Umbilical cord (tissue), 2 donors: ENCODE data around the gene XXYLT1. TPM values are rescaled to one million over a fixed set of nuclear protein-coding genes. Genes with fewer than 3 reads are reported as not detected.
"Not testable (repeated sequence)": the region's sequence is repeated elsewhere in the genome, so short reads cannot be mapped to it uniquely, and the experiment has no call there.

Experiments
- DNase-seq: peaks from one replicate; pipeline ENCODE4 v3.0.0-alpha.2; 2015; ENCODE audit warnings: low spot score
- total RNA-seq: library from RNA; depleted of rRNA; stranded (reverse); fragments of >200 nt; gene quantifications from one replicate; pipeline ENCODE4 v1.2.3, GENCODE V29; 2014; ENCODE audit warnings: low replicate concordance; ENCODE audit not compliant: insufficient read depth

The XXYLT1 gene
- total RNA-seq, 1 donor from 2014 or later, result 21.4 TPM

DNA sequence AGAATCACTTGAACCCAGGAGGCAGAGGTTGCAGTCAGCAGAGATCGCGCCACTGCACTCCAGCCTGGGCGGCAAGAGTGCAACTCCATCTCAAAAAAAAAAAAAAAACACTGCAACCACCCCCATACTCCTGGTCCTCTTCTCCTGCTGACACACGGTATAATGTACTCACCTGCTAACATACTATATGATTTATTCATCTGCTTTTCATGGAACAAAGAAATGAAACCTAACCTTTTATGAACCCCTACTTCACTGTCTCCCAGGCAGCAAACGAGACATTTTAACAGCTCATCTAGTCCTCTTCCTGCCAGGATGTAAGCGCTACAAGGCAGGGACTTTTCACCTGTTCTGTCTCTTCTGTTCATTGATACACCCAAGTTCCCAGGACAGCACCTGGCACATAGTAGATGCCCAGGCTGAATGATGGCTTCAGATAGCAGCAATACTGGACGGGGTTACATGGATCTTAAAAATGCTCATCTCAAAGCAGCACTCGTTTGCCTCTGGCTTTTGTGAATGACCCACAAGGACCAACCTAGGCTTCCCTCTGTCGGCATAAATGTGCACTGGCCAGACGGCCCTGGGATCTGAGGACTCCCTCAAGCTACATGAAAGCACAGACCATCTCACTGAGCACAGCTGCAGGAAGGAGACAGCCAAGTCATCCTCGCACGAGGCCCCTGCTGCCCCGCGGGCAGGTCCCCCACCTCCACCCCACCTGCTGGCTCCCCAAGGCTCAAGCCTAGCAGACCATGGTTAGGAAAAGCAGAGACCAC, 20.3 kb downstream of the XXYLT1 start:
- DNase-seq, result peak; percentile 28

DNA sequence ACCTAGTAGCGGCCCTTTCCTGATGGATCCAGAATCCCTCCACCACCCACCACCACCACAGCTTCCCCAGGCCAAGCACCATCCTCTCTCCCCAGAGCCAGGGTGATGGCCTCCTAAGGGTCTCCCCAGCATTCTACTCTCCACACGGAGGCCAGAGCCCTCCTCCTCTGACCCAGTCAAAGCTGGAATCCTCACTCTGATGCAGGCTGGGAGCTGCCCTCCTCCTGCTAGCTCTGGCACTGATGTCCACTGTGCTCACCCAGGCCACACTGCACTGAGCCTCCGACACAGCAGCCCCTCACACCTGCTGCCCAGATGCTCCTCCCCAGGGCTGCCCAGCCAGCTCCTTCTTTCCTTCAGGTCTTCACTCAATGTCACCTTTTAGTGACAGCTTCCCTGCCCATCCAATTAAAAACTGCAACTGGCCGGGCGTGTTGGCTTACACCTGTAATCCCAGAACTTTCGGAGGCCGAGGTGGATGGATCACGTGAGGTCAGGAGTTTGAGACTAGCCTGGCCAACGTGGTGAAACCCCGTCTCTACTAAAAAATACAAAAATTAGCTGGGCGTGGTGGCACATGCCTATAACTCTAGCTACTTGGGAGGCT, 21.0 kb downstream of the XXYLT1 start:
- DNase-seq, result no peak

DNA sequence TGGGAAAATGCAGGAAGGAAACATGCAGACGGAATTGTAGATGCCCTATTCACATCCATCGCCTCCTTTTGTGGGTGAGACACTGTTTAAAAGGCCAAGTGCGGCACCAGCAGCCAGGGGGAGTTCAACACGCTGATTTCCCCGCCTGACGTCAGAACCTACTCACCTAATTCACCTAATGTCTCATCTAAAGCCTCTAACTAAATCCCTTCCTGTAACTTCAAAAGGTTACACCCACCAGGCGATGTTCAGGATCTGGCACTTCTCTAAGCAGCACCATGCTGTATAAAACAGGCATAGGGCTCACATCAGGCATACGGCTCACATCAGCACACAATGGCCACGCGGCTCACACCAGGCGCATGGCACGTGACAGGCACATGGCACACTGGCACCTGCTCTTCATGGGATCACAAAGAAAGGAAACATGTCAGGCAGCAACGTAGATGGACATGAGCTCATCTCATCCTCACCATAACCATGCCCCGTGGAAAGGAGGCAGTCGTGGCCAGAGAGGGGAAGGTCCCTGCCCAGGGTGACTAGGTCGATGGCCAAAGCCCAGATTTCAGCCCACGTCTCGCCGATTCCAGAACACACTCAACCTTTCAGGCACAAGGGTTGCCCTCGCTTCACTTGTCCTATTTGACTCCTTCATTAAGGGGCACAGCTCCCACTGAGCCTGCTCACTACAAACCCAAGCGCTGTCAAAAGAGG, 21.7 kb downstream of the XXYLT1 start:
- no peak for DNase-seq

DNA sequence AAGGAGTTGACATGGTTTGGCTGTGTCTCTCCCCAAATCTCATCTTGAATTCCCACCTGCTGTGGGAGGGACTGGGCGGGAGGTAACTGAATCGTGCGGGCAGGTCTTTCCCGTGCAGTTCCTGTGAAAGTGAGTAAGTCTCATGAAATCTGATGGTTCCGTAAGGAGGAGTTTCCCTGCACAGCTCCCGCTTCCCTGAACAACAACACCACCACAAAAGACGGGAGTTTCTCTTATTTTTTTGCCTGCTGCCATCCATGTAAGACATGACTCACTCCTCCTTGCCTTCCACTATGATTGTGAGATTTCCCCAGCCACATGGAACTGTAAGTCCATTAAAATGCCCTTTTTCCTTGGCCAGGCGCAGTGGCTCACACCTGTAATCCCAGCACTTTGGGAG, 22.7 kb downstream of the XXYLT1 start:
- no peak for DNase-seq

DNA sequence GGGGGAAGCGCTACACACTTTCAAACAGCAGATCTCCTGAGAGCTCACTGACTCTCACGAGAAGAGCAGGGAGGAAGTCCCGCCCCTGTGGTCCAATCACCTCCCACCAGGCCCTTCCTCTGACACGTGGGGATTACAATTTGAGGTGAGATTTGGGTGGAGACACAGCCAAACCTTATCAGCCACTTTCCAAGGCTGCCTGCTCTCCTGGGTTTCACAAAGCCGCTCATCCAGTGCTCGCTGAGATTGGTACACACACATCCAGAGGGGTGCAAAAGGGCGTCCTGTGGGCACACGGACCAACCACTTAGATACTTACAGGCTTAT, 23.1 kb downstream of the XXYLT1 start:
- no peak for DNase-seq

DNA sequence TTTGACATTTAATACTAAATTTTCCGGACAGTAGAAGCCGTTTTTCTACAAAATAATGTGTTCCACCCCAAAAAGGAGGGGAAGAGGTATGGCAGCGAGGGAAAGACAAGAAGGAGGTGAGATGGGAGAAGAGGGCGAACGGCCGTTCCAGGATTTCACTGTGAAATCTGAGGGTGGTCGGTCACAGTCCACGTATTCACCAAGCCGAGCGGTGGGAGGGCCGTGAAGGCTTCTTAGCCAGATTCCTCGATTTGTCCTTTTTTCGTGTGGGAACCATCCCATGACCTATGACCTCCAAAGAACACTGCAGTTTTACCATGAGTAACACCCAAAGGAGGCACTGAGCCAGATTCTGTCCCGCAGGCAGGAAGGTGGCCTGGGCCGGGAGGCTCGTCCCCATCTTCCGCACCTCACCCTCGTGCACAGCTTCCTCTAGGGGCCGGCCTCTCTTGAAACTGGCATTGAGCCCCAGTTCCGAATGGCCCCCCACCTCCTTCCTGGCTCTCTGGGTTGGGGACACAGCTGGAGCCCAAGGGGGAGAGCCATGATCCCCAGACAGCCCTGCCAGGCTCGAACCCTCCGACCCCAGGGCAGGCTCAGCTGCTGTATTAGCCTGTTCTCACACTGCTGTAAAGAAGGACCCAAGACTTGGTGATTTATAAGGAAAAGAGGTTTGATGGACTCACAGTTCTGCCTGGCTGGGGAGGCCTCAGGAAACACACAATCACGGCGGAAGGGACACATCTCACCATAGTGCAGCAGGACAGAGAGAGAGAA, 23.7 kb downstream of the XXYLT1 start:
- no peak for DNase-seq

DNA sequence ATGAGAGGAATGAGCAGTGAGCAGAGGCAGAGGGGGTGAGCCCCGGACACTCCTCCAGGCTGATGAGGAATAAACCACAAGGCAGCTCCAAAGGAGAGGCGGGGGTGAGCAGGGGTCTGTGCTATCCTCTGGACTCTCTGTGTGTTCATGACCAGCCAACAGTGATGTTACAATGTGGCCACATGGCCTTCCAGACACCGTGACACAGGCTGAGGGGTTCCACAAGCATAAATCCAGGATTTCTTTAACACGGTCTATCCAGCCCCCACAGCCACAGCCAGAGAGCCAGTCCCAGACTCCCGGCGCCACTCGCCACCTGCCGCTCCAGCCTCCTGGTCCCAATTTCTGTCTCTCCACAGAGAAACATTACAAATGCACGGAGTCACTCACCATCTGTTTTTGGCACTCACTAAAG, 24.4 kb downstream of the XXYLT1 start:
- DNase-seq, result no peak

DNA sequence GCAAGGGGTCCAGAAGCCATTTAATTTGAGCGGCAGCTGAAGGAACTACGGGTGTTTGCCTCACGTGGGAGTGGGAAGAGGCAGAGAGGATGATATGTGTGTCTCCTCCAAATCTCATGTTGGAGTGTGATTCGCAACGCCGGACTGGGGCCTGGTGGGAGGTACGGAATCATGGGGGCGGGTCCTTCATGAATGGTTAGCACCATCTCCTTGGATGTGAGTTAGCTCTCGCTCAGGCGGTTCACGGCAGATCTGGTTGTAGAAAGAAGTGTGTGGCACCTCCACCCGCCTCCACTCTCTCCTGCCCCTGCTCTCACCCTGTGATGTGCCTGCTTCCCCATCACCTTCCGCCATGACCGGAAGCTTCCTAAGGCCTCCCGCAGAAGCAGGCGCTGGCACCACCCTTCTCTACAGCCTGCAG, 25.4 kb downstream of the XXYLT1 start:
- no peak for DNase-seq

DNA sequence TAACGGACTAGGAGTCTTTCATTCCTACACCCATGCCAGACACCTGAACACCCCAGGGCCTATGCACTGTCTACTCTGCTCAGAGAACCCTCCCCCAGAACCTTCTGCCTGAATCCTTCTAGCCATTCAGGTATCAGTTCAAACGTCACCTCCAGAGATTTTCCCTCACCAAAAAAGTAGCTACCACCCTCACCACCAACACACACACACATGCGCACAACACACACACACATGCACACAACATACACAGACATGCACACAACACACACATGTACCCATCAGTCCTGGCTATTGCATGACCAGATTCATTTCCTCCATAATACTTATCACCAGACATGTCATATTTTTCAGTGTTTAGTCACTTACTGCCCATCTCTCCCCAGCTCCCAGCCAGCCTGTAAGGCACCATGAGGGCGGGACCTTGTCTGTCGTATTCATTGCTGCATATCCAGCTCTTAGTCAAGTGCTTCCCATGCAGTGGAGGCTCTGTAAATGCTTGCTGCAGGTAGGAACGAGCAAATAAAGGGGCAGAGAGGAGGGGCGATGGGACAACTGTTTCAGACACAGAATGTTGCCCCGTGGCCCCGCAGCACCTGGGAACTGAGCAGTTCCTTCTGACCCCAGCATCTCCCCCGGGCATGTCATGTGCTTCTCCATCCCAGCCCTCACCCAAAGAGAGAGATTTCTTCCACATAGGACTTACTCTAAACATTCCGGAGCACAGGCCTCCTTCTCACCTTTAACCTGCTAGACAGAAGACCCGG, 29.2 kb downstream of the XXYLT1 start:
- DNase-seq, result no peak

DNA sequence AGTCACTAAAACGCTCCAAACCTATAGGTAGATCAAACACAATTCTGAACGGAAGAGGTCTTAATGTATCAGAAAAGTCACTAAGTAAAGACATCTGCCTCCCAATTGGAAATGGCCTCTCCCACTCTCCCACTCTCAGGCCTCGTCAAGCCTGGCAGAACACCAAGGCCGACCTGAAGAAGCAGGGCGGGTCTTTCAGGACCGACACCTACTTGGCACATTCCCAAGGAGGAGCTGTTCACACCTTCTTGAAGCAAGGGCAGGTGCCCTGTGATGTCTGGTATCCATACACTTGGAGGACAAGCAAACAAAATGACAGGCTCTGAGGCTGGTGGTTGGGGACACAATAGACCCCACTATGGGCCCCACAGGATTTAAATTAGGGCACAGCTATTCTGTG, 30.0 kb downstream of the XXYLT1 start:
- DNase-seq, result no peak

DNA sequence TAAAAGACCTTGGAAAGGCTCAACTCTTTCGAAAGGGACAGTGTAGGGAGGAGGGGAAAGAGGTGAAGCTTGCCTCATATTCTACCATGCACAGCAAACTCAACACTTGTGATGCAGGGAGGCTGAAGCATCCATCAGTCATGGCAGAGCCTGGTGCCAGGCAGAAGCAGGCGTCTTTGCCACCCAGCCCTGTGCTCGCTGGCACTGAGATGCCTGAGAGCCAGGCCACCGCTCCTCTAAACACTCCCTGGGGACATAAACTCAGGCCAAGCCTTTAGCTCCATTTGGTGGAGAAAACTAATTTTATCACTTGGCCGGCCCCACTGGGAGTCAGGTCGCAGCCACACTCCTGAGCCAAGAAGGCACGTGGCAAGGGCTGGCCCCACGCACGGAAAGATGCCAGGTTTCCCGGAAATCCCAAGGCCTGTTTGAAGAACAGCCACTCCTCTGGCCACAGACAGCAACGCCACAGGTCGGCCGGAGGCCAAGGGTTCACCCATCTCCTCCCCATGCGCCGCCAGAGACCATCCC, 30.7 kb downstream of the XXYLT1 start:
- DNase-seq, result no peak

DNA sequence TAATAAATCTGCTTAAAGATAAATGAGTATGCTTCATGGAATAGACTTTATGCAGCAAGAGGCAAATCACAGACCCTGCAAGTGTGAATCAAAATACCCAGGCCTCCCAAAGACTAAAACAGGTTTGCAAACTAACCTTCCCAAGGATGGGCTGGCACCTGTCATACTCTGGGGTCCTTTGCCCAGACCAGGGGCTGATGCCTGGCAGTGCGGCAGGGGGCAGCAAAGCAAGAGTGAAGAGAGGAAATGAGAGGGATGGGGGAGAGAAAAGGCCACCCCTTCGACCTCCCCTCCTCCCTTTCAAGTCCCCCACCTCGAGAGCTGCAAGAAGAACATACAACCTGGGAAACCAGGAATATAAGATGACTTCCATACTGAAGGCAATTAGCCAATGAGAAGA, 31.8 kb downstream of the XXYLT1 start:
- DNase-seq, result no peak

DNA sequence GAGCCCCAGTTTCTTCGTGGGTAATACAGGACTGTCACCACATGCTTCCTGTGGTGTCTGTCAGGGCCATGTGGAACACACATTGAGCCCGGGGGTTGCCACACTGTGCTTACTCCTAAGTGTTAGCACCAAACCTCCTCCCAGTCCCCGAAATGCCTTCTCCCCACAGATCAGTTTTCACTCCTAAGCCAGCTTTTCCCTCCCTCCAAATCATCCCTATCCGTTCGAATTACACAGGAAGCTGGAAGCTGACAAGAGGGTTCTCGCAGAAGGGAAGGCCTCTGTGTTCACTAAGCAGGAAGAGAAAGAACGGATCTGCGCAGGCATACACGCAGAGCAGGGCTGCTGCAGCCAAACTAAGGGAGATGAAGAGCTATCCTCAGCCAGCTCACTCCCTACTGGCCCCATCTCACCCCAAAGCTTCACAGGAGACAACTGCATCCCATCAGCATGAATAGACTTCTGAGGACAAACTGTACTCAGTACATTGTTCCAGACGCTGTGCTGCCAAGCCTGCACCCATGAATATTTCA, 32.3 kb downstream of the XXYLT1 start:
- peak; percentile 77 for DNase-seq

DNA sequence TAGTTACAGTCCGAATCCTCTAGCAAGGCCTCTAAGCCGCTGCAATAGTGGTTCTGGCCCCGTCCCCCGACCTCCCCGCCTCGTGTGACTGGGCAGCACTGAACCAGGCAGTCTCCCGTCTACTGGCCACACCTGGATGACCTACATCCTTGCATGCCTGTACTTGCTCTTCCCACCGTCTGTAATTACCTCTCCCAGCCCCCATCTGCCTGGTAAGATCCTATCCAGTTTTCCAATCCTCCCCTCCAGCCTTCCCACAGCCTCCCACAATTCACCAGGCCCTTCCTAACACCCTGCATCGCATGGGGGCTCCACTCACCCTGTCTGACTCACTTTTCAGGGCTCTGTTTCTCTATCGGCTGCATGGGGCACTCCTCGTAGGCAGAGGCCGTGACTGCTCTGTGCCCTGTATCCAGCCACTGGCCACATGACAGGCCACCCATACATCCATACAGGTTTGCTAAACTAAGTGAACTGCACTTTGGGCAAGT, 32.8 kb downstream of the XXYLT1 start:
- DNase-seq, result no peak

DNA sequence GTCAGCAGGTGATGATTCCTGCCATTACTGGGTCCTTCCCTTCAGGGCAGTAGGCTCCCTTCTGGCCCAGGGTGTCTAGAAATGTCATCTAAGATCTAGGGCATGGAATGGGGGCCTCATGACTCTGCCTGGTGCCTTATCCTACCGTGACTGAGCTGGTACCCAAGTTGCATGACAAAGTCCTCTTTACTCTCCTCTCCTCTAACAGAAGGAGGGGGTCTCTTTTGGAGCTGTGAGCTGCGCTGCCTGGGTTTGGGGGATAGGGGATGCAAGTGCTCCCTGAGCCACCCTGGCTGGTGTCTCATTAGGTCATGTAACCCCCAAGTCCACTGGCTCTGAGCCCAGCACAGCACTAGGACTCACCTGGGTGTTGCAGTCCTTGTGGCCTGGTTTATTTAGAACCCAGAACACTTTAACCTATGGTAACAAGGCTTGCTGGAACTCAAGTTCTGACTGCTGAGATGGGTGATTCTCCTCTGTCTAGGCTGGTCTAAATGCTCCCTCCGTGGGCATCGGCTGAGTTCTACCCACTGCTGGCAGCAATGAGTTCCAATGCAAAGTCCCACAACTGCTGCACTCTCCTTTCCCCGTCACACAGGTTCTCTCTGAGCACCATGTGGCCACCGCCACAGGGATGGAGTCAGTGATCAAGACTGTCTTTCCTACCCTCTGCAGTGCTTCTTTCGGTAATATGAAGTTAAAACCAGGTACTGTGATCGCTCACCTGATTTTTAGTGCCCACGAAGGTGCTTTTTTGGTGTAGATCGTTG, 34.0 kb downstream of the XXYLT1 start:
- no peak for DNase-seq

DNA sequence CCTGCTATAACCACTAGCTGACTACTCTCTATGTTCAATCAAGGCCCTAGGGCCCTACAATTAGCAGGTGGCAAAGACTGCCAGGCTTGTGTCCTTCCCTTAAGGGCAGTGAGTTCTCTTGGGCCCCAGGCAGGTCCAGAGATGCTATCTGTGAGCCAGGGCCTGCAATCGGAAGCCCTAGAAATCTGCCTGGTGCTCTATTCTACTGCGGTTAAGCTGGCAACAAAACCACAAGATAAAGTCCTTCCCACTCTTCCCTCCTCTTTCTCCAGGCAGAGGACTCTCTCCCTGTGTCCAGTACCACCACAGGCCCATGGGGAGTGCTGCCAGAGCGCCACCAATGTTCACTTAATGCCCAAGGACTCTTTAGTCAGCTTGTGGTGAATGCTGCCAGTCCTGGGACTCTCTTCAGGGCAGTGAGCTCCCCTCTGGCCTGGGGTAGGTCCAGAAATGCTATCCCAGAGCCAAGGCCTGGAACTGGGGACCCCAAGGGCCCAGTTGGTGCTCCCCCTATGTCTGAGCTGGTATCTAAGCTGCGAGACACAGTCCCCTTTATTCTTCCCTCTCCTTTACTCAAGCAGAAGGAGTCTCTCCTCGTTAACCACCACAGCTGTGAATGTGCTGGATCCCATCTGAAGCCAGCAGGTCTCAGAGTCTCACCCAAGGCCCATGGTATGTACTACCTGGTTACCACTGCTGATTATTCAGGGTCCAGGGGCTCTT, 34.7 kb downstream of the XXYLT1 start:
- DNase-seq, result no peak

DNA sequence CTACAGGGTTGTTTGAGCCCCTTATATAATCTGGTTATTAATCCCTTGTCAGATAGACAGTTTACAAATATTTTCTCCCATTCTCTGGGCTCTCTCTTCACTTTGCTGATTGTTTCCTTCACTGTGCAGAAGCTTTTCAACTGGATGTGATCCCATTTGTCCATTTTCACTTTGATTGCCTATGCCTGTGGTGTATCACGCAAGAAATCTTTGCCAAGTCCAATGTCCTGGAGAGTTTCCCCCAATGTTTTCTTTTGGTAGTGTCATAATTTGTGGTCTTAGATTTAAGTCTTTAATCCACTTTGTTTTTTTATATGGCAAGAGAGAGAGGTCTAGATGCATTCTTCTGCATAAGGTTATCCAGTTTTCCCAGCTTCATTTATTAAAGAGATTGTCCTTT, 40.7 kb downstream of the XXYLT1 start:
- no peak for DNase-seq

DNA sequence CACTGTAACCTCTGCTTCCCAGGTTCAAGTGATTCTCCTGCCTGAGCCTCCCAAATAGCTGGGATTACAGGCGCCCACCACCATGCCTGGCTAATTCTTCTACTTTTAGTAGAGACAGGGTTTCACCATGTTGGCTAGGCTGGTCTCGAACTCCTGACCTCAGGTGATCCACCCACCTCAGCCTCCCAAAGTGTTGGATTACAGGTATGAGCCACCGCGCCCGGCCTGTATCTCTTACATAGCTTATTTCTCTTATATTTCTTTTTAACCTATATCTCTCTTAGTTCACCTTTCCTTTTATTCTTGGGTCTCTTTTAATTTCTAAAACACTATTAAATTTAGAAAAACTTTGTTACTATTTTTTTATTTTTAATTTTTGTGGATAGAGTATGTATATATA, 42.1 kb downstream of the XXYLT1 start:
- DNase-seq, result not testable (repeated sequence)

DNA sequence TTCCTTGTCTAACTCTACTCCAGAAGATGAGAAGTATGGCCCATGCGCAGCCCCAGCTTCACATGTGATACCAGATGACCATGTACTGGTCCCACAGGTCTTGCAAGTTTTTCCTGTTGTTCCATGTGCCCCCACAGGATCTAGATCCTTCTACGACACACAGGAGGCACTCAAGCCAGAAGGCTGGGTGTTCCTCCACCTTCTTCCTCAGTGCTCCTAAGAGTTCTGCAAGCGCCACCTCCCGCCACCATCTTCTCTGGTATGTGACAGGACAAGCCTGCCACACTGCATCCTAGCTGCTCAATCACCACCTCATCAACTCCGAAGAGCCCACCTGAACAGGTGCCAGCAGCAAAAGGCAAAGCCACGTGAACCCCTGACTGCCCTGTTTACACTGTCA, 43.1 kb downstream of the XXYLT1 start:
- DNase-seq, result no peak
